Testis (tissue), 3 donors: ENCODE data around the gene UTS2. TPM values are rescaled to one million over a fixed set of nuclear protein-coding genes. Genes with fewer than 3 reads are reported as not detected.

Experiments used
- DNase-seq: peaks from one replicate; pipeline ENCODE4 v3.0.0-alpha.2; 2019
- H3K27ac ChIP-seq, 2 donors: fragments of 200-600 bp; sonication (generic); one replicate each; pipeline ENCODE4 v1.5.1; 2019
- H3K27me3 ChIP-seq: fragments of 200-600 bp; sonication (generic); one replicate; pipeline ENCODE4 v1.5.1; 2019
- H3K36me3 ChIP-seq: fragments of 200-600 bp; sonication (generic); one replicate; pipeline ENCODE4 v1.5.1; 2017; ENCODE audit warnings: low read depth; ENCODE audit errors: missing control alignments
- H3K4me1 ChIP-seq: fragments of 200-600 bp; sonication (generic); one replicate; pipeline ENCODE4 v1.5.1; 2019
- H3K4me3 ChIP-seq, 2 donors: fragments of 200-600 bp; sonication (generic); one replicate each; pipeline ENCODE4 v1.5.1; 2017 to 2019
- H3K9me3 ChIP-seq: fragments of 200-600 bp; sonication (generic); one replicate; pipeline ENCODE4 v1.5.1; 2017
- CTCF ChIP-seq, 3 experiments: fragments of 450-650 bp in 2 of 3; fragments of 200-600 bp in 1 of 3; sonication (generic) in 1 of 3; IDR thresholded peaks; one replicate each; pipeline ENCODE4 v1.5.1; 2016 to 2019; ENCODE audit warnings: antibody characterized with exemption in 3 of 3, mild to moderate bottlenecking in 2 of 3, moderate library complexity in 1 of 3
- POLR2A ChIP-seq: fragments of 450-650 bp; IDR thresholded peaks from one replicate; pipeline ENCODE4 v1.6.1; 2017; ENCODE audit warnings: antibody characterized with exemption, mild to moderate bottlenecking, moderate library complexity
- WGBS, 2 donors: methylation state at CpG; one replicate each; pipeline ENCODE4 v1.1.5; 2018; 5-methylcytosine and 5-hydroxymethylcytosine counted together
- intact Hi-C: fragments of 100-400 bp; cut with DNase I; formaldehyde crosslinking; loops from one replicate; pipeline ENCODE4 v1.15.1; 2023; ENCODE audit warnings: low total_unique reads
- polyA plus RNA-seq: library from polyadenylated mRNA; stranded (reverse); fragments of 350-450 nt; fragmentation: Illumina TruSeq; extraction: RNeasy Lipid Tissue Mini Kit (QIAGEN cat#74804); gene quantifications from one replicate; pipeline ENCODE4 v1.2.3, GENCODE V29; 2014; ENCODE audit warnings: low read depth, low replicate concordance; ENCODE audit not compliant: insufficient read depth
- total RNA-seq, 2 donors: library from RNA; depleted of rRNA; stranded (reverse); fragments of >200 nt; gene quantifications; one replicate each; pipeline ENCODE4 v1.2.3, GENCODE V29; 2016

Gene UTS2
- total and polyA plus RNA-seq, 3 donors from 2014 or later = 1.1 TPM; not detected in 2

- TF ChIP-seq CTCF (IDR thresholded peaks at IDR 0.05) (no peak), POLR2A (no peak)
- H3K27me3 ChIP-seq = no peaks in the 10 kb centered on the region
- no peak overlapping the region for H3K27ac ChIP-seq
- no peaks in the 10 kb centered on the region for H3K36me3 ChIP-seq
- H3K4me1 ChIP-seq = no peaks in the 10 kb centered on the region
- no peak overlapping the region for H3K4me3 ChIP-seq
- H3K9me3 ChIP-seq = no peaks in the 10 kb centered on the region
- DNase-seq = no peak
- intact Hi-C loops = no loop called here
- 97 to 98% methylated on average over 3 of the region's 3 CpGs for WGBS, 2 donors
These were observed 39.0 kb downstream of the UTS2 start for GRCh38 chr1:7813677-7814373.

- H3K27ac ChIP-seq = no peak overlapping the region
- no peak for TF ChIP-seq POLR2A
- no peak for TF ChIP-seq CTCF (IDR thresholded peaks at IDR 0.05)
- H3K27me3 ChIP-seq = no peaks in the 10 kb centered on the region
- intact Hi-C loops = no loop called here
- no peaks in the 10 kb centered on the region for H3K36me3 ChIP-seq
- no peaks in the 10 kb centered on the region for H3K4me1 ChIP-seq
- no peaks in the 10 kb centered on the region for H3K9me3 ChIP-seq
- no peak for DNase-seq
- 93 to 97% methylated on average over 6 of the region's 6 CpGs for WGBS, 2 donors
- no peak overlapping the region for H3K4me3 ChIP-seq
These were observed 41.4 kb downstream of the UTS2 start for GRCh38 chr1:7811476-7811875.

- no peak overlapping the region for H3K4me3 ChIP-seq
- no peaks in the 10 kb centered on the region for H3K36me3 ChIP-seq
- H3K27me3 ChIP-seq = no peaks in the 10 kb centered on the region
- TF ChIP-seq CTCF (IDR thresholded peaks at IDR 0.05) = no peak
- TF ChIP-seq POLR2A = no peak
- whole genome bisulfite sequencing, 2 donors = 91 to 96% methylated on average over 7 of the region's 7 CpGs
- no peaks in the 10 kb centered on the region for H3K4me1 ChIP-seq
- no peak overlapping the region for H3K27ac ChIP-seq
- intact Hi-C loops = no loop called here
- no peak for DNase-seq
- no peaks in the 10 kb centered on the region for H3K9me3 ChIP-seq
These were observed 42.5 kb downstream of the UTS2 start for GRCh38 chr1:7810395-7810794.

- H3K4me1 ChIP-seq = no peaks in the 10 kb centered on the region
These were observed 43.1 kb downstream of the UTS2 start for GRCh38 chr1:7809742-7810141.

More at GRCh38 chr1:7809742-7810141, 43.1 kb downstream of the UTS2 start:
- intact Hi-C loops = no loop called here
- no peaks in the 10 kb centered on the region for H3K36me3 ChIP-seq
- no peak for TF ChIP-seq POLR2A
- no peak for TF ChIP-seq CTCF (IDR thresholded peaks at IDR 0.05)
- DNase-seq = no peak
- 95 to 96% methylated on average over 13 of the region's 13 CpGs for WGBS, 2 donors
- no peaks in the 10 kb centered on the region for H3K27me3 ChIP-seq
- no peak overlapping the region for H3K4me3 ChIP-seq
- no peaks in the 10 kb centered on the region for H3K9me3 ChIP-seq
- no peak overlapping the region for H3K27ac ChIP-seq
